ENCODE data around the gene APMAP. TPM values are rescaled to one million over a fixed set of nuclear protein-coding genes. Genes with fewer than 3 reads are reported as not detected.

Gene APMAP
- total and polyA plus RNA-seq, 10 of the 15 experiments (the other 5 are each of a cell fraction or from before 2014, with no cell fraction given) = 12.1 to 60.2 (median 32.7) TPM

GRCh38 chr20:24965065-24965919 lies 27.3 kb downstream of the APMAP start:
- in situ Hi-C loops (cut with MboI) (no loop called here), intact Hi-C loops (cut with micrococcal nuclease; ENCODE audit: unreplicated experiment) (no loop called here)
- ChIA-PET SMC1A (ENCODE audit: uncharacterized antibody, unreplicated experiment) (no interaction called here), CTCF (no interaction called here), POLR2A (no interaction called here), RAD21 (ENCODE audit: unreplicated experiment) (no interaction called here)
- FAIRE-seq (no peak), ATAC-seq (no peak), DNase-seq (ENCODE audit: low read depth, low spot score) (no peak)
- no peaks in the 10 kb centered on the region for H3K79me2 ChIP-seq (ENCODE audit: control insufficient read depth, insufficient read depth, low read length)
- 96% methylated on average over 7 of the region's 7 CpGs for WGBS (ENCODE audit: insufficient coverage, insufficient replicate concordance, low lambda C conversion rate, missing lambda C conversion rate)
- H2AFZ ChIP-seq (ENCODE audit: control insufficient read depth, low read depth, low read length) = no peak overlapping the region
- peaks cover 20 to 25% of the 10 kb centered on the region in 2 experiments; a peak in 3 of 4 replicates for H3K36me3 ChIP-seq (ENCODE audit: control insufficient read depth in 2 of 2, insufficient read depth in 2 of 2, low read length in 1 of 2)
- H3K4me1 ChIP-seq (ENCODE audit: control insufficient read depth, insufficient read depth, low read length) = no peaks in the 10 kb centered on the region
- H4K20me1 ChIP-seq (ENCODE audit: control insufficient read depth, insufficient read depth) = no peaks in the 10 kb centered on the region
- no TSS peak for BruUV-seq (replicated peaks)
- no peak overlapping the region for H3K4me2 ChIP-seq (ENCODE audit: control insufficient read depth, insufficient read depth)
- H3K27ac ChIP-seq (ENCODE audit: control insufficient read depth, insufficient read depth) = no peak overlapping the region
- no peaks in the 10 kb centered on the region for H3K9me3 ChIP-seq (replicated peaks; ENCODE audit: control insufficient read depth, insufficient read depth, low read length)
- no peak overlapping the region for H3K9ac ChIP-seq (ENCODE audit: control insufficient read depth, insufficient read depth, low read length)
- no peak overlapping the region for H3K4me3 ChIP-seq
- H3K27me3 ChIP-seq (replicated peaks in 1 of 2; ENCODE audit: control insufficient read depth in 2 of 2, insufficient read depth in 2 of 2, low read length in 1 of 2) = no peaks in the 10 kb centered on the region
- TF ChIP-seq SP1 (IDR thresholded peaks at IDR 0.05; ENCODE audit: low read depth, low read length) (no peak), RCOR1 (conservative IDR thresholded peaks at IDR 0.05; ENCODE audit: low read depth, low read length) (no peak), NKRF (conservative IDR thresholded peaks at IDR 0.05) (no peak), SMAD1 (IDR thresholded peaks at IDR 0.05; ENCODE audit: low read depth, partially characterized antibody) (no peak), CHD4 (IDR thresholded peaks at IDR 0.05) (no peak), KLF5 (IDR thresholded peaks at IDR 0.05; ENCODE audit: partially characterized antibody) (no peak), EGR1 (IDR thresholded peaks at IDR 0.05; ENCODE audit: borderline replicate concordance in 1 of 2, low read depth in 2 of 2, low read length in 2 of 2) (no peak), ZNF592 (IDR thresholded peaks at IDR 0.05) (no peak), BMI1 (IDR thresholded peaks at IDR 0.05; ENCODE audit: borderline replicate concordance) (no peak), FOXK2 (IDR thresholded peaks at IDR 0.05) (no peak), LARP7 (IDR thresholded peaks at IDR 0.05) (no peak), CTCF (IDR thresholded peaks at IDR 0.05 in 2 of 3, conservative IDR thresholded peaks at IDR 0.05 in 1 of 3; ENCODE audit: control insufficient read depth in 2 of 3, extremely low read depth in 1 of 3, insufficient read depth in 1 of 3, low read depth in 3 of 3, low read length in 3 of 3) (no peak), RUNX3 (IDR thresholded peaks at IDR 0.05; ENCODE audit: low read length) (no peak), MLLT1 (IDR thresholded peaks at IDR 0.05) (no peak)
